NCI-H2171 treated with DMSO at 0.1 percent for 48 hours (cell line): ENCODE data around the gene SUSD1.
"Not testable (repeated sequence)": the region's sequence is repeated elsewhere in the genome, so short reads cannot be mapped to it uniquely, and the experiment has no call there.

Source experiments
- DNase-seq: peaks from one replicate; lab custom pipeline; 2025; lab: John Stamatoyannopoulos, UW

Gene SUSD1

GRCh38 chr9:112094948-112095681 is 80.0 kb downstream of the SUSD1 start:
- DNase-seq = no peak

- no peak for DNase-seq
Measured at GRCh38 chr9:112094241-112094640, 80.9 kb downstream of the SUSD1 start.

DNA sequence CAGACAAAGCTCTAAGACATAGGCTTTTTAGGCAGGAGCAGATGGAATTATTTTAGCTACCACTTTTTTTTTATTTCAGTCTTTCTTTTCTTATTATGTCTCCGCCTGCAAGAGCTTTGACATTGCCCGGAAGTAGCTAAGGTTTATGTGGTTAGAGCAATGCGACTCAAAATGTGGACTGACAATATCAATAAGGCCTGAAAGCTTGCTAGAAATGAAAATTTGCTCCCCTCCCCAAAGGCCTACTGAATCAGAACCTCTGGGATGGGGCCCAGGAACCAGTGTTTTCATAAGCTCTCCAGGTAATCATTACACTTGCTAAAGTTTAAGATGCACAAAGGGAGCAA is 81.3 kb downstream of the SUSD1 start:
- no peak for DNase-seq

- no peak for DNase-seq
Measured at GRCh38 chr9:112093147-112093869, 81.8 kb downstream of the SUSD1 start.

DNA sequence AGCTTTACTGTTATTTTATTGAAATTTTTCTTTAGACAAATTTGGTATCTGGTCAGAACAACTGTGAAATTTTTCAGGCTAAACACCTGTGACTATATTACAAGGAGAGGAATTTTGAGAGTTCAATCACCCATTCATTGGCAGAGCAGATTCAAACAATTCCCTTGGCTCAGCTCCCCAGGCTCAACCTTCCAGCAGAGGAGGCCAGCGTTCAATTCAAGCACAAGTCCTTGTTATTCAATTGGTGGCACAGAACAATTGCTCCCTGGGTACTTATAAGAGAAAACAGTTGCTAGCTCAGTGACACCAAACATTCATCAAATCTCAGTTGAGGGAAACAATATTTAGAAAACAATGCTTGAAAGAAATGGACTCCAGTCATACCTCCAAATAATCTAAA is 83.3 kb downstream of the SUSD1 start:
- peak; percentile 58 for DNase-seq

DNA sequence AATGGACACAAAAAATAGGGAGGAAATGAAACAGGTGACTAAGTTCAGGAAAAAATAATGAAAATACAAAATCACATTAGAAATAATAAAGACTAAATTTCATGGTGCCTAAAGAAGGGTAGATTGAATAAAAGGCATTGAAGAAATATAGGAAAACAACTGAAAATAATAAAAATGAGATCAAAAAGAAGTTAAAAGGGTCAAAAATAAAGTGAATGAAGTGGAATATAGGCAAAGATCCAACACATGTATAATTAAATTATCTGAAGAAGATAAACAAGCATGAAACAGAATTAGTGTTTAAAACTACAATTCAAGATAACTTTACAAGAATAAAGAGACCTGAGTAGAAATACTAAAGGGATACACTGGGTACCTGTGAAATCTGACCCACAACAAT is 87.6 kb downstream of the SUSD1 start:
- DNase-seq = no peak

DNA sequence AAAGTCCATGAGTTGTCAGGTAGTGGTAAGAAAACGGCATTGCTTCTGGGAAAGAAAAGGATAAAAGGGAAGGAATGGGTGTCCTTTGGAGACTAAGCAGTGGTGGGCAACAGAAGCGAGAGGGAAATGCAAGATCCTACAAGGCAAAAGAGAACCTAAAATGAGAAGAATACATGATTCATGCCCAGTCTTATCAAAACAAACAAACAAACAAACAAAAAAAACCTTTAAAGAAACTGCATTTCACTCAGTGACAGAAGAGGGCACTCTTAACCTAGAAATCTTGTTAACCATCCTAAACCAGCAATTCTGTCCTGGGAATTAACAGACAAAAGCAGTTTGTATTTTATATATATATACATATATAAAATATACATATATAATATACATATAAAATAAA is 88.5 kb downstream of the SUSD1 start:
- DNase-seq = peak; percentile 49

DNA sequence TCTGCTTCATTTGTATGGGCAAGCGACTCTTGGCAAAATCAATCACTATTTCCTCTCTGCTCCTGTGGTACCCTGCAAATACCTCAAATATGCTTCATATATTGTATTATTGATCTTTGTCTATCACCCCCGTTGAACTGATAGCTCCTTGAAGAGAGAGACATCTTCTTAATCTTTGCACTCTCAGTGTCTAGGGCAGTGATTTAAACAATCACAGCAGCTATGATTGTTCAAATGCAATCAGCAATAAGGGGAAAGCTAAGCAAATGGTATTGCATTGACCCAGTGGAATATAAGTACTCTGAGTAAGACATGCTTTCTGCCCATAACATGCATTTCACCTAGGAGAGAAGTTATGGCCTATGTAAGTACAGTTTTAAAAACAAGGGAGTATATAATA is 90.2 kb downstream of the SUSD1 start:
- no peak for DNase-seq

- no peak for DNase-seq
Measured at GRCh38 chr9:112084334-112084733, 90.8 kb downstream of the SUSD1 start.

- no peak for DNase-seq
Measured at GRCh38 chr9:112081918-112082729, 93.0 kb downstream of the SUSD1 start.

- DNase-seq = no peak
Measured at GRCh38 chr9:112080831-112081542, 94.1 kb downstream of the SUSD1 start.

DNA sequence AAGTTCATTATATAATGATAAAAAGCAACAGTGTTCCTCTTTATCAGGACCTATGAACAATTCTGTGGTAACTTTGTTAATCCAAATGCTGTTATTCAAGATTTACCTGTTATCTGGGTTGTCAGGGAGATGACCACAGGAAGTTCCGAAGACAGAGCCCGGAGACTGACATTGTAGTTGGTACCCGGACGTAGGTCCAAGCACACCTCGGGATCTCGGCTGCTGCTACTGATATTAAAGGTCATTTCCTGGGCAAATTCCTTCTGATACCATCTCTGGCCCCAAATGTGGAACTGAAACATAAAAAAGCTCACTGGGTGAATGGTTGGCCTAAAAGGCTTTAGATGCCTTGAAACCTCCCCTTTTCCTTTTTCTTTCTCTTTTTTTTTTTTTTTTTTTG is 96.7 kb downstream of the SUSD1 start:
- DNase-seq = no peak

- no peak for DNase-seq
Measured at GRCh38 chr9:112076814-112077213, 98.3 kb downstream of the SUSD1 start.

GRCh38 chr9:112075009-112075378 is 100.1 kb downstream of the SUSD1 start:
- DNase-seq = no peak

DNA sequence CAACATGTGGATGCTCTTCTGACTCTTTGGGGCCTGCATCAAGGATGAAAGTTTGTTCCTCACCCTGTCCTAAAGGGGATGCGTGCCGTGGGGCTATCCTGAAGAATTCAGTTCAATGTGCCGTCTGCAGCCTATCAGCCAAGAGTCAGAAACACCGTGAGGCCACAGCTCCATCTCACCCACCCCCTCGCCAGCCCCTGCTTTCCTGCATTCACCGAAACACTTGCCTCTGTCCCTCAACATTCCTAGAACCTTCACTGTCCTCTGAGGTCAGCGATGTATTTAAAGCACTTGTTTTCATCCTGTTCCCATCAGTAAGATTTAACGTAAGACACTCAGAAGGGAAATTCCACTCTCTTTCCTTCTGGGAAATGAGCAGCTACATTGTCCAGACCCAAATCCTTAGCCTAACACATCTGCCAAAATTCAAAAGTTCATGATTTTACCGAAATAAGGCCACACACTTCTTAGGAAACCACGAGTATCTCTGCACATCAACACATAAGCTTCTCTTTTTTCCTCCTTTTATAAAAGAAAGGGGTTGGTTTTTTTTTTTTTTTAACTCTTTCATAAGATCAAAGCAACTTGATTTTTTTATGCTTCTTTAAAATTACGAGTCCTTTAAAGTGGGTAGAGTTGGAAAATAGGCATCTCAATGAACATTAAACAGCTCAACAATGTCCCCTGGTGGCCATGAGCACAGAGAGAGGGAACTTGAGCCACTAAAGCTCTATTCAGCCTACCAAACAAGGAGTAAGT is 100.7 kb downstream of the SUSD1 start:
- DNase-seq = peak; percentile 50

DNA sequence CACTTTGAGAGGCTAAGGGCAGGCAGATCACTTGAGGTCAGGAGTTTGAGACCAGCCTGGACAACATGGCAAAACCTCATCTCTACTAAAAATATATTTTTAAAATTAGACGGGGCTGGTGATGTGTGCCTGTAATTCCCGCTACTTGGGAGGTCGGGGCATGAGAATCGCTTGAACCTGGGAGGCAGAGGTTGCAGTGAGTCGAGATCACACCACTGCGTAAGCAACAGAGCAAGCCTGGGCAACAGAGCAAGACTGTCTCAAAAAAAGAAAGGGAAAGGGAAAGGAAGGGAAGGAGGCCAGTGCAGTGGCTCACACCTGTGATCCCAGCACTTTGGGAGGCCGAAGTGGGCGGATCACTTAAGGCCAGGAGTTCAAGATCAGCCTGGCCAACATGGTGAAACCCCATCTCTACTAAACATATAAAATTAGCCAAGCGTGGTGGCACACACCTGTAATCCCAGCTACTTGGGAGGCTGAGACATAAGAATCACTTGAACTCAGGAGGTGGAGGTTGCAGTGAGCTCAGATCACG is 101.4 kb downstream of the SUSD1 start:
- DNase-seq = not testable (repeated sequence)

DNA sequence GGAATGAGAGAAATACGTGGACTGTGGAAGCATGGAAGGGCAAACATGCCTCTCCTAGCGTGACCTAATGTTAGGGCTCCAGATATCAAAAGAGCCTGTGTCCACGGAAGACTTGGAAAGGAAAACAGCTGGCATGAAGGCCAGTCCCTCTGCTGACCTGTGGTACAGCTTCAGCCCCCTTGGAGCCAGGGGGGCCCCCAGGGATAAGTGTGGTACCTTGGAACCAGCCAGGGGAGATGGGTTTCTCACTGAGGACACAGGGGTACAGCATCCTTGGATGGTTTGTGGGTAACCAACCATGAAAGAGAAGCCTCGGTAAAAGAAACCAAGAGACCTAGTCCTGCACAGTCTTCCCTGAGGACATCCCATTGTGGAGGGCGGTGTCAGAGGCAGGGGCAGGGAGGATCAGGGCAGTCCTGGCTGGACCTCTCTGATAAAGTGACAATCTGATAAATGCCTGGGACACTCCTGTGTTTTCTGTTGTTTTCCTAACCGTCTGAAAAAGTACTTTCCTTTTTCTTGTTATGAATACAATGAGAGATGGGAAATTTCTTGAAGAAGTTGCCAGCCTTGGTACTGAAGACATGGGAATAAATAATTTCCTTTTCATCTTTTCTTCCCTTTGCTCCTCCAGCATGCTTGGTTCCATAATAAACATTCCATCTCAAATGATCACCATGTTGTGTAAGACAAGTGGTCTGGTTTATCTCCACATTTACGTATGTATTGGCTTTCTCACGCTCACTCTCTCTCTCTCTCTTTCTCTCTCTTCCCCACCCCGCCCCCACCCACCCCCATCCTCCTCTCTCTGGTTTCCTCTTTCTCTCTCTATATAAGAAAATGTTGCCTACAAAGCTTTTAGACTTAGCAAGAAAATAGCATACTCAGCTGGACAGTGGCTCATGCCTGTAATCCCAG is 102.1 kb downstream of the SUSD1 start:
- DNase-seq = no peak

DNA sequence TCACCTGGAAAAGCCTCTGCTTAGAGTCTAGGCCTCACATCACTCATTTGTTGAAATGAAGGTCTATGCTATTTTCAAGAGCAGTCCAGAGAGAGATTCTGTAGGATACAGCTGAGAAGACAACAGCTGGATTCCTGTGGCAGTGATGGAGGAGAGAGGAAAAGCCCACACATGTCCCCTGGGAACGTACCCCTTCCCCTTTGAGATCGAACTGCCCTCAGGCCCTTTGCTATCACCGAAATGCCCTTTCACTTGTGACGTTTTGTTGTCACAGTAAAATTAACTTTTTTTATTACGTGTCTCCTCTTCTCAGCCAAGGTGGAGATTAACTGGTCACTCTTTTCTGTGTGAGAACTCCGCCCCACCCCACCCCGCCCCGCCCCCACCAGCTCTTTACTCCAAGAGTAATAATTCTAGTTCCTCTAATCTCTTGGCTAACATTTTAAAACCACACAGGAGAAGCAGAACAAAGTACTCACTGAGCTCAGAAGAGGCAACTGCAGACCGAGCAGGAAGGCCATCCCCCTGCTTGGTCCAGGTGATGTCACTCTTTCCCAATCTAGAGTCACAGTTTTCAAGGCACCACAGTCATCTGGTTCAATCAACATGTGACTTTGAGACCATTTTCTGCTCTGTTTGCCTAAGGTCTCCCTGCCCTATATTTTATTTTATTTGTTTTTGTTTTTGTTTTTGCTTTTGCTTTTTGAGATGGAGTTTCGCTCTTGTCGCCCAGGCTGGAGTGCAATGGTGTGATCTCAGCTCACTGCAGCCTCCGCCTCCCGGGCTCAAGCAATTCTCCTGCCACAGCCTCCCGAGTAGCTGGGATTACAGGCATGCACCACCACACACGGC is 105.6 kb downstream of the SUSD1 start:
- no peak for DNase-seq
